GM23248 (cell line): ENCODE results near the gene GATM.

ENCODE experiments used
- EZH2 ChIP-seq: fragments of 200-600 bp; sonication (generic); IDR thresholded peaks from 2 replicates; pipeline ENCODE4 v1.6.1; 2018; ENCODE audit warnings: antibody characterized with exemption, mild to moderate bottlenecking; ENCODE audit not compliant: insufficient read depth, poor library complexity, severe bottlenecking
- EZH2phosphoT487 ChIP-seq: fragments of 200-600 bp; sonication (generic); IDR thresholded peaks from 2 replicates; pipeline ENCODE4 v1.6.1; 2018; ENCODE audit warnings: antibody characterized with exemption, moderate library complexity, mild to moderate bottlenecking, low read depth; ENCODE audit not compliant: insufficient read depth

DNA sequence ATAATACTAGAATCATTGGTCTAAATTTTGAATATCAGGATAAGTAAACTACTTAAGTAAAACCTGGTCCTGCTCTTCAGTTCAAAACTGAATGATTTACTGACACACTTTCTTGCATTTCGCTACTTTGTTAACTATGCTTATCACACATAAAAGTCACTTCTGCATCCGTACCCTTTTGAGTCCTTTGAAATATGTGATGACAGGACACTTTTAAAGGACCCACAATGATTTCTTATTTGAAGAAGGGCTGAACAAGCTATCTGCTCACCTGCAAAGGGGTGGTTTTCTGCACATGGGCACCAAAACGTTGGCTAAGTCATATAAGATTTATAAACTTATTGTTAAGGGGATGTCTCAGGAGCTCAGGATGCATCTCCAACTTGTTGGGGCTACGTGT is 15.0 kb downstream of the GATM start:
- TF ChIP-seq EZH2phosphoT487, result no peak
- TF ChIP-seq EZH2, result no peak
